ENCODE measurements around the gene OLFML2B.
"Not testable (repeated sequence)": the region's sequence is repeated elsewhere in the genome, so short reads cannot be mapped to it uniquely, and the experiment has no call there.

OLFML2B gene

DNA sequence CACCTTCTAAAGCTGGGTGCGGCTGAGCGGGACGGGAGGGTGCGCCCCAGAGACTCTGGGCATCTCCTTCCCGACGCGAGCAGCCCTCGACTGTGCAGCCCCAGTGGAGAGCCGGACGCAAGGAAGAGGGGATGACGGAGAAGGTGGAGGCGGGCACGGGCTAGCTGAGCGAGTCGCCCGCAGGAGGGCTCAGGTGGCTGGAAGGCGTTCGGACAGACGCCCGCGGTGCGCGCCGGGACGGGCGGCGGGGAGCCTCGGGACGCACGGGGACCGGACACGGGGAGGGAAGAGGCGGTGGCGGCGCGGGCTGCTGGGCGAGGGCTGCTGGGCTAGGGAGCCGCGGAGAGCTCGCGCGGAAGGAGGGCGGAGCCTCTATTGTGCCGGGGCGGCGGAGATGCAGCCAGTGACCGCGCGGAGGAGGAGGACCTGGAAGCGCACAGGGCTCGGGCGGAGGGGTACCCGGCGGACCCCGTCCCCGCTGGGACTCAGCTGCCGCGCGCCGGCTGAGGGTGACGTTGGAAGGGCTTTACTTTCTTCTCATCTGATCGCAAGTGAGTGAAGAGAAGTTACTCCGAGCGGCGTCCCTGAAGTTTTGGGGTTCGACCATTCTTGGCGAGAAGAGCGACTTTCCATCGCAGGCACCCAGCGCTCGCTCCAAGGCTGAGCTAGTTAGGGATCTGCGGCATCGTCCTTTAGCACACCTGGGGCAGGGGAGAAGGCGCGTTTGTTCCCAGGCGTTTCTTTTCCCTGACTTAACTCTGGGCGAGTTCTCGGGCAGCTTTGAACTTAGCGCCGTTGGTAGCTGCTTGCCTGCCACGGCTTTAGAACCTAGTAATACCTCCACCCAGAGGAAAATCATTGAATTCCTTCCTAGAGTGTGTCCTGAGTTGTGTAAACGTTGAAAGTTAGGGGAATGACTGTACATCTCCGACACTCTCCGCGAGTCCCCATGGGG is at the start of gene OLFML2B:
Gene OLFML2B, minus strand, starts transcription at position 323 of the 955 bp plus-strand sequence. CDS start 439 bp downstream, outside the sequence.
- peak; percentile 29 for DNase-seq (ENCODE audit: low read depth)

DNA sequence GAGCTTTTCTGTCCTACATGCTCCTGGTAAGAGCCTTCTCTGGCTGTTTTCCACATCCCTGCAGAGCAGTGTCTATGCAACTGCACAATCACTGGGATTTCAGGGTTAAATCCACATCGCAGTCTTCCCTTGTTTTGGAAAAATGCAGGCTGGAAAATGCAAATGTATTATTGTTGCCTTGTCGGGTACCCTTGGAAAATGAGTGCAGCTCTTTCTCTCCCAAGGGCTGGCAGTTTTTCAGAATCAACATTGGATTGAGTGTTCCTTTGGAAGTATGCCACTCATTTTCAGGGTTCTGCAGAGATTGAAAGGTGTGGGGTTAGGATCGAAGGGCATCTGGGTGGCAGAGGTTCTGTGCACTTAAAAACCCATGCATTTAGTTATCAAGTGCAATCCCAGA is 49.1 kb upstream of the OLFML2B start:
- no peak for DNase-seq (ENCODE audit: low read depth)

DNA sequence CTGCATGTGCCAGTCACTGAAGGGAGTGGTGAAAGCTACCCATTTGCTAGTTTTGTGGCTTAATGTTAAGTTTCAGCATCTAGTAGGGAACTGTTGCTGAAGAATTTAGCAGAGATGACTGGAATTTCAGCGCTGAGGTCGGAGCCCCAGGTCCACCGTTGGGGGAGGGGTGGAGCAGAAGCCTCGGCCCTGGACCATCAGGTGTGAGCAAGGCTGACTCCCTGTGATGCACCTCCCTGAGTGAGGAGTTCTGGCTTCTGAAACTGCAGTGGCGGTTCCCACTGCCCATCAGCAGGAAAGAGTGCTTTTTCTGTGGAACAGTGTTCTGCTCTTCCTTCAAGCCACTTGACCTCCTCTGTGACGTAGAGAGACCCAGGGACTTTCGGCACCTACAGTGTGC is 47.2 kb upstream of the OLFML2B start:
- DNase-seq (ENCODE audit: low read depth): no peak

DNA sequence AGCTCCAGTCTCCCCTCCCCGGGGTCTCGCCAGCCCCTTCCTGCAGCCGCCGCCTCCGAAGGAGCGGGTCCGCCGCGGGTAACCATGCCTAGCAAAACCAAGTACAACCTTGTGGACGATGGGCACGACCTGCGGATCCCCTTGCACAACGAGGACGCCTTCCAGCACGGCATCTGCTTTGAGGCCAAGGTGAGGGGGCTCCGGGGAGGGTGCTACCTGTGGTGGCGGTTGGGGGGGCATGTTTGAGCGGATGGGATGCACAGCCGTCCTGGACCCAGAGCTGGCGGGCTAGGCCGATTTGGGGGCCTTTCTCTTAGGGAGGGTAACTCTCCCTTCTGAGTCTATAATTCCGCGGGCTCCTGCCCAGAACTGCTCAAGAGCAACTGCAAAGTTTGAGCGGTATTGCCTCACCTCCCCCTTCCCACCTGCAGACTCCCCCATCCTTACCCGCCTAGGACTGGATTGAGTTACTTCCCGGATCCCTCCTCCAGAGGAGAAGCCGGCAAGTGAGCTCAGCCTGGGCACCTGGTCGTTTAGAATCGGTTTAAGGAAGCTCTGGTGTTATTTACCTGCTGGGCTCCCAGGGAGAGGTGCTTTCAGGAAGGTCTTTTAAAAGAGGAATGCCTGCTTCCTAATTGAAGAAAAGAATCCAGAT is 46.6 kb upstream of the OLFML2B start:
- no peak for DNase-seq (ENCODE audit: low read depth)

DNA sequence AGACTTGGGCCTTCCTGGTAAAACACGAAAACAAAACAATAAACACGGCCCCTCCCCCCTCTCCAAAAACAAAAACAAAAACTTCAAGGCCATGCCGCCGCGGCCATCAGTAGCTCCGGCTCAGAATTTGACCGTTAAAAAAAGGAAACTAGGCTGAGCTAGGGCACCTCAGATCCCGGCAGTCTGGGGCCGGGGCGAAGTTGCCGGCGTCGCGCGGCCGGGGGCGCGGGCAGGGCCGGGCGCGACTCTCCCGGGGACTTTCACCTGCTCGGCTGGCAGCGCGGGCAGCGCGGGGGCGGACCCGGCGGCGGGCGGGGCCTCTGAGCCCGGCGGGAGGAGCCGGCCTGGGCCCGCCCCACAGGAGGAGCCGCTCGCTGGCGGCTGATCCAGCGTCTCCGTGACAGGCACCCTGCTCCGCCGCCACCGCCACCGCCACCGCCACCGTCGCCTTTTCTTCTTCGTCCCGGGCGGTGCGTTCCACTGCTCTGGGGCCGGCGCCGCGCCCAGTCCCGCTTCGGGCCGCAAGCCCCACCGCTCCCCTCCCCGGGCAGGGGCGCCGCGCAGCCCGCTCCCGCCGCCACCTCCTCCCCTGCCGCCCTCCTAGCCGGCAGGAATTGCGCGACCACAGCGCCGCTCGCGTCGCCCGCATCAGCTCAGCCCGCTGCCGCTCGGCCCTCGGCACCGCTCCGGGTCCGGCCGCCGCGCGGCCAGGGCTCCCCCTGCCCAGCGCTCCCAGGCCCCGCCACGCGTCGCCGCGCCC is 45.8 kb upstream of the OLFML2B start, which contains the start of gene NOS1AP:
Gene NOS1AP, plus strand, starts transcription at position 358 of the 760 bp plus-strand sequence. CDS start 487 bp downstream, outside the sequence.
- peak; percentile 72 for DNase-seq (ENCODE audit: low read depth)

DNA sequence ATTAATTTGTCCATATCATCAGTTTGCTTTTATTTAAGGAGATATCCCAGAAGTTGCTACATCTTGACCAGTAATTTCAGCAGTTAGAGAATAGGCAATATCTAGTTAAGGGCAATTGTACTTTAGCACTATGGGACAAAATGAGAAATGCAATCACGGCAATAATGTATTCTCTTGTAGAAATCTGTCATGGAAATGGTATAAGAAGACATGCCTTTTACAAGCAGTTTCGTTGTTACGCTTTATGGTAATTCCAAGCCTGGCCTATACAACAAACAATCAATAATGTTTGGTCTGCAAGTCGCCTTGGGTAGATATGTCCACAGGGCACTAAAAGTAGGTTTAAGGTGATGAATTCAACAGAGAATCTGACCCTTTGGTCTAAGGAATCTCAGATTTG is 44.6 kb upstream of the OLFML2B start:
- no peak for DNase-seq (ENCODE audit: low read depth)

DNA sequence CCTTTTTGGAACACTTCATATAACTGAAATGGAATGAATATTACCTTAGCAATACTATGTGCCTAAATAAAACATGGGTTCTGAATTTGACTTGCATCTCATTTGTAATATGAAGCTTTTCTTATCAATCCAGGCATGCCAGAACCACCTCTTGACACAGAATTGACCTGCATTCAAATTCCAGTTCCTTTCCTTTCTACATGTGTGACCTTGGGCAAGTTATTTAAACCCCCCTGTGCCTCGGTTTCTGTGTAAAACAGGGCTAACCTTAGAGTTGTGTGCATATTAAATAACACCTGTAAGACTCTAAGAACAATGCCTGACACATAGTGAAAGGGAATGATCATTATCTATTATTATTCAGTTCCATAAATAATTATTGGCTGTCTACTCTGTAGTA is 43.8 kb upstream of the OLFML2B start:
- no peak for DNase-seq (ENCODE audit: low read depth)

DNA sequence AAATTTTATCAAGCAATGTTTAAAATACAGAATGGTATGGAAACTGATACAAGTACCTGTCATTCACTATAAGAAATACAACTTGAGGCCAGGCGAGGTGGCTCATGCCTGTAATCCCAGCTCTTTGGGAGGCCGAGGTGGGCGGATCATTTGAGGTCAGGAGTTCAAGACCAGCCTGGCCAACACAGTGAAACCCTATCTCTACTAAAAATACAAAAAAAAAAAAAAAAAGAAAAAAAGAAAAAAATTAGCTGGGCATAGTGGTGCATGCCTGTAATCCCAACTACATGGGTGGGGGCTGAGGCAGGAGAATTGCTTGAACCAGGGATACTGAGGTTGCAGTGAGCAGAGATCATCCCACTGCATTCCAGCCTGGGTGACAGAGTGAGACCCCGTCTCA is 43.2 kb upstream of the OLFML2B start:
- not testable (repeated sequence) for DNase-seq (ENCODE audit: low read depth)

DNA sequence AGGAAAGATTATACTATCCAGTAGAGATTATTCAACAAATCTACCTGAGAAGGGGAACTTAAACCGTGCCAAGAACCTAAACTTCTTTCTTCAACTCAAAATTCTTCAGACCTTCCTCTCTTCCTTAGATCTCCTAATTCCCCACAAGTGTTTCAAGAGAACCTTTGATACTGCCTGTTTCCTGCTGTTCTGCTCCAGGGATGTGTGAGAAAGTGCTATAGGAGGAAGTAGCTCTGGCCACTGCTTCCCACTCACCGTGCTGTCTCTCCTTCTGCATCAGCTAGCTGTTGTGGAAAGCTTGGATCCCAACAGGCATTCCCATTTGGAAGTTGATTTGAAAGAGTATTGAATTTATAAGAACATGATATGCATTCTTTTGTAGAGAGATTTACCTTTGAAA is 41.3 kb upstream of the OLFML2B start:
- DNase-seq (ENCODE audit: low read depth): no peak

DNA sequence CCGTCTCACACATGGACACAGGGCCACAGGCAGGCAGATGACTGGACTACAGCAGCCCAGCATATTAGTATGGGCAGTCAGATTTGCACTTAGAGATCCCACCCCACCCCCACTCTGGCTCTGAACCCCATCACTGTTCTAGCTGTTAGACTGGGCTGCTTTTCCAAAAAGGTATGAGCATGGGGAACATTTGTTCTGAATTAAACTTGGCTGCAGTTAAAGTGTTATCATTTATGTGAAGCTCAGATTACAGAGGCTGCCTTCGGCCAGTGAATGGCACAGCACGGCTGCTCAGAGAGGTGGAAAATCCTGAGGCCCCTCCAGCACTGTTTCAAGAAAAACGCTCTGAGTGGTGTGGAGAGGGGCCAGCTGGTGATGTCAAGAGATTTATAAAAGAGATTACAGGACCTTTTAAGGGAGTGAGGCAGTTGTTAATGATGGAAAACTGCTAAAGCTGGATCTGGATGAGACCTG is 38.9 kb upstream of the OLFML2B start:
- no peak for DNase-seq (ENCODE audit: low read depth)

DNA sequence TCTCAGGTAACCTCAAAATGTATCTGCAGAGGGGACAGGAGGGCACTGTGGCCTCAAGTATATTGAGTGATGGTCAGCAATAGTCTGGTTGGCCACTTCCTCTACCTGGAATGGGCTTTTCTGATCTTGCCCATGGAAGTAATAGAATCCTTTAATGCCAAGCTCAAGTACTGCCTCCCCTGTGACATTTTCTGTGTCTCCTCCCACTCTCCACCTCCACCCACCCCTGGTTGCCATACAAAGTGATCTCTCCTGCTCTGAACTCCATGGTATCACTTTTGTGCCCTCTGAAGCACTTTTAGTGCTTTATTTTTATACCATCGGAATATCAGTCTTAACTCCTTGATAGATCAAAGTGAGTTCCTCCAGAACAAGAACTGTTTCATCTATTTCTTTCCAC is 36.6 kb upstream of the OLFML2B start:
- no peak for DNase-seq (ENCODE audit: low read depth)

DNA sequence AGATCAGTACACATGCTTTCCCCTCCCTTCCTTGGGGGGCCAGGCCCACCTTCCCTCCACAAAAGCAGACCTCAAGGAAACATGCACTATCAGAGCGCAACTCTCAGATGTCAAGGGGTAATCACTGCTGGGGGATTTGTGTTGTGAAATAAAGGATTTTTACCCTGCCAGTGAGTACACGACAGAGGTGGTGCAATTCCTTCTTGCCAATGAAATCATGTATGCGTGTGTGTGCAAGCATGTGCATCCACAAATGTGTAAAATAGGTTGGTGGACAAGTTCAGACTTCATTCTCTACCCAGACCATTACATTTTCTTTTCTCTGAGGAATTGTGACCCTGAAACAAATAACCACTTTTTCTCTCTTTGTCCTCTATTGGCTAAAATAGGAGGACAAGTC is 36.1 kb upstream of the OLFML2B start:
- no peak for DNase-seq (ENCODE audit: low read depth)

DNA sequence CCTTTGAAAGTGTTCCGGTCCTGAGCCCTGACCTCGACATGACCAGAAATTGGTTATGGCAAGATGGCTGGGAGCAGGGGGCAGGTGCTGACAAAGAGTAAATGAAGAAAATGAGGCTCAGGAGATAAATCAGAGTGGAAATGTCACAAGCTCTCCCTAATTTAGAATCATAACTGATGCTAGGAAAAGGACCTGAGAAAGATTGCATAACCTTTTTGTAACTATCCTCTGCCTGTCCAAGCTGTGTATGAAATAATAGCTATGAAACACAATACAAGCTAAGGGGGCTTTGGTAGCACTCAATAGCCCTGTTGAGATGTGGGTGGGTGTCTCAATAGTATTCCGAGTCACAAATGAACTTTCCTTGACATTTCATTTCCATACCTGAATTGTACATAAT is 32.9 kb upstream of the OLFML2B start:
- DNase-seq (ENCODE audit: low read depth): no peak

DNA sequence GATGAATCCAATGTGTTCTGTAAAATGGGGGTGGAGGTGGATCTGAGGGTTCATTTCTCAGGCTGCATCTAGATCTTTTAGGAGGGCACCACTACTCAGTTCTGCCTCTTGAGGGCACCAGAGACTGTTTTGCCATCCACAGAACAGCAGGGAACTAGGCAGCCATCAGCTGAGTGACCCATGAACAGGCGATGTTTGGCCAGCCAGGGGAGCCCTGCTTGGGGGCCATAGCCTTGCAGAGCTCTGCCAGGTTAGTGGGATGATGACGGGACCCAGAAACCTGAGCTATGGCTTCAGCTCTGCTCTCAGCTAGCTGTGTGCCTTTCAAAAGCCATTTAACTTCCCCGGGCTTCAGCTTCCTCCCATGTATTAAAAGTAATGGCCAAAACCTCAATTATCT is 32.4 kb upstream of the OLFML2B start:
- DNase-seq (ENCODE audit: low read depth): peak; percentile 21

DNA sequence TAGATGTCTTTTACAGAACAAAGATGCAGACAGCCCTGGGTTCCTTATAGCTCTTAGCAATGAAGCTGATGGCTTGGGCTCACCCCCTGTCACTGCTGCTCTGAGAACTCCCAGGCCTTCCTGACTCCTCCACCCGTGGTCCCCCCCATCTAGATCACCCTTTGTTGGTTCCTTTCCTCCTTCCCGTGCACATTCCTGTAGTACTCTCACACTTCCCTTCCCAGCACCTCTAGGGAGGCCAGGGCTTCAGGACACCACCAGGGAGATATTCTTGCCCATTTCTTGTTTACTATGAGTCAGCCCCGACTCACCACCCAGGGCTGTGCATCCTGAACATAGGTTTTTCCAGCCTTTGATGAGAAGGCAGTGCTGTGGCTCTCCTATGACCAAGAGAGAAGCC is 31.4 kb upstream of the OLFML2B start:
- DNase-seq (ENCODE audit: low read depth): no peak

DNA sequence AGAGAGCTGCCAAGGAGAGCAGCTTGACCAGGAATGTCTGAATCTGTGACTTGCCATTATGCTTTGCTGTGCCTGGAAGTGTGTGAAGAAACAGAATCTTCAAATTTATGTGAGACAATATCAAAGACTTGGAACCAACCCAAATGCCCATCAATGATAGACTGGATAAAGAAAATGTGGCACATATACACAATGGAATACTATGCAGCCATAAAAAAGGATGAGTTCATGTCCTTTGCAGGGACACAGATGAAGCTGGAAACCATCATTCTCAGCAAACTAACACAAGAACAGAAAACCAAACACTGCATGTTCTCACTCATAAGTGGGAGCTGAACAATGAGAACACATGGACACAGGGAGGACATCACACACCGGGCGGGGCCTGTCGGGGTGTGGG is 30.3 kb upstream of the OLFML2B start:
- DNase-seq (ENCODE audit: low read depth): not testable (repeated sequence)

DNA sequence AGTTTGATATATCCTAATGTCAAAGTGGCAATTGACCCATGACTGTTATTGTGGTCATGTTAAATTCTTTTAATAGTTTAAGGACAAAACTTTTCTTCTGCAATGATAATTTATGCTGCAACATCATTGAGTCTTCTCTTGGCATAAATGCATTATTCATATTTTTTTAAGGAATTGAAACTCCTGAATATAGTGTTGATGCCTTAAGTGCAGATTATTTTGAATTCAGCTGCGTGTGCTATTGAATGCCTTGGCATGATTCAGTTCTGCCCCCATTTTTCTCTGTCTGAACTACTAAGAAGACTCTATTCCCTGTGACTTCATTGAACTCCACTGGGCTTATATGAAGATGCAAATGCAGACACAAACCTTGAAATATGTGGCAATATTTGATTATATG is 23.3 kb upstream of the OLFML2B start:
- no peak for DNase-seq (ENCODE audit: low read depth)

DNA sequence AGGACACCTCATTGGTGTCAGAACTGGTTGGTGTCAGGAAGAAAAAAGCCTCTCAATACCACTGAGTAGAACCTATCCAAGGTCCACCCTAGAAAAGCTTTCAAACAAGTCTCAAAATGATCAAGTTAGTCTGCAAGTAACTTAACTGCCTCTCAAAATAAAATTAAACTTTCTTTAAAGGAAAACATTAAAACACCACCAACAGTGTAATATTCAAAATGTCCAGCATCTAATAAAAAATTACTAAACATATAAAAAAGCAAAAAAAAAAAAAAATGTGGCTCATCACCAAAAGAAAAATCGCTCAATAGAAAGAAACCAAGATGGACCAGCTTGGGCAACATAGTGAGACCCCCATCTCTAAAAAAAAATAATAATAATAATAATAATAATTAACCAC is 18.7 kb upstream of the OLFML2B start:
- DNase-seq (ENCODE audit: low read depth): no peak

DNA sequence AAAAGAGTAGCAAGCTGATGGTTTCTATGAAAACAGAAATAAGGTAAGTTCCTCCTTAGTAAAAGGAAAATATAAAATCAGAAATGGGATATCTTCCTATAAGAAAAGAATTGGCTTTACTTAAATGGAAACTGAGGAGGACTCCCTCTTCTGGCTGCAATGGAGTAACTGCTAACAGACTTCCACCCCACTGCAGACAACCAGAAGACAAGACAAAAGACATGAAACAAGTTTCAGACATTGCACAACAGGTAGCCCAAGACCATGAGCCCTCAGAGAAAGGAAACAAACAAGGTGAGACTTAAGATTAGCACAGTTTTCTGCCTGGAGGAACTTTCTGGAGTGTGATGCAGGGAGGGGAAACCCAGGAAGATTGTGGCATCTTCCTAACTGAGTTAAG is 17.0 kb upstream of the OLFML2B start:
- no peak for DNase-seq (ENCODE audit: low read depth)

DNA sequence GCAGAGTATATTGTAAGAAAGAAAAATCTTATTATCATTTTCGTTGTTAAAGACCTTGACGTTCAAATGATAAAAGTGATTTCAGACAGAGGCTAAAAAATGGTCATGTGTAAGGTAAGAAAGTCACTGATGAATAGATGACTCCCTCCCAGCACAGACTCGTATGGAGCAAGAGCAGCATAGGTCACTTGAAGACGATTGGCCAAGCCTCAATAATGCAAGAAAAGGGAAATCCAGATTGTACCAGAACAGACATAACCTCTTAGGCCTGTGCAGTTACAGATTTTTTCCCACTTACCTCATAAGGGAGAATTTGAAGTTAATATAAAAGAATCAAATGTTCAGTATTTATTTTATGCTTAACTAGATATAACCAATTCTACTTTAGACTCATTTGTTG is 16.3 kb upstream of the OLFML2B start:
- DNase-seq (ENCODE audit: low read depth): no peak

DNA sequence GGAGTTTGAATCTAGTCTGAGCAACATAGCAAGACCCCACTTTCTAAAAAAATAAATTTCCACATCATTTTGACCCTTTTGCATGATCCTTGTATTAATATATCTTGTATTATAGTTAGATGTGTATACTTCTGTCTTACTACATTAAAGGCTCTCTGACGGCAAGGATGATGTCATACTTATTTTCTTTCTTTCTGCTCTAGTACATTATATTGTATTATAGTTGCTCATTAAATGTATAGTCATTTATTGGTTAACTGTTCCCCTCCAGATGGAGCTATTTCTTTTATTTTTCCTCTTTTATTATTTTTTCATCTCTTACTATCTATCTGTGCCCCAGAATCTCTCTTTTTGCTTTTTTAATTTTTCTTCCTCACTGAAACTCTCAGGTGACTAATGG is 15.0 kb upstream of the OLFML2B start:
- no peak for DNase-seq (ENCODE audit: low read depth)

DNA sequence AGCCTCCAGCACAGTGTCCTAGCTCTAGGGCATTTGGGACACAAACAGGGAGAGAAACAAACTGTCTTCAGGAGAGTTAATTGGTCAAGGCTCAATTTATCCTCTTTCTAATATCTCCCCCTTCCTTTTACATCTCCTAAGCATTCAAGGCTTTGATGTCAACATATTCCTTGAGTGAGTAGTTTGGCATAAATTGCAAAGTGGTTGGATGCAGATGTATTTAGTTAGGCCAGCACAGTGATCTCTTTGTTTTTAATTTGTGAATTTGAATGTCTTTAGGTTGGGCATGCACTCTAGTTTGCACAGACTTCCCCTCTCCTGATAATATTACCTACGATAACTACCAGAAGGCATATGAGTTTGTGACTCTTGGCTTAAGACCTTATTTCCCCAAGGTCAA is 12.5 kb upstream of the OLFML2B start:
- no peak for DNase-seq (ENCODE audit: low read depth)
